Measurements from ENCODE around the gene HSFX3.
"Not testable (repeated sequence)": the region's sequence is repeated elsewhere in the genome, so short reads cannot be mapped to it uniquely, and the experiment has no call there.

Gene HSFX3

DNA sequence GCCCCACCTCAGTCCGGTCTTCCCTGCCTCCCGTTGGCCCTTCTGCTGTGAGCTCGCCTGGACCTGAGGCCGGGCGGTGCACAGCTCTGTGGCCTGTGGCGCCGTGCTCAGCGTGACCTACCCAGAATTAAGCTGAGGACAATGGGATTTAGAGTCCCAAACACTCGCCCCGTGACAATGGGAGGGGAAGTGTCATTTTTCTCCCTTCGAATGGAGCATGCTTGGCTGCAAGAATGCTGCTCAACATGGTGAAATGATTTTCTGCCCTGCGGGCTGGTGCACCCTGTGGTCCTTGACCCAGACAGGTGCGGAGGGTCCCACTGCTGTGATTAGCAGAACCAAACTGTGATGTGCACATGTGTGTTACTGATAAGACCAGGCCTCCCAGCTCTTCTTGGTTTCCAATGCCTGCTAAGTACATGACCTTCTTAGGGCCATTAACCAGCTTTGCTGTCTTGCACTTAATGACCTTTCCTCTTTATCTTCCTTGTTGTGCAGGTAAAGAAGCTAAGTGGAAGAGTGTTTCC is 8.1 kb downstream of the HSFX3 start:
- DNase-seq: no peak

DNA sequence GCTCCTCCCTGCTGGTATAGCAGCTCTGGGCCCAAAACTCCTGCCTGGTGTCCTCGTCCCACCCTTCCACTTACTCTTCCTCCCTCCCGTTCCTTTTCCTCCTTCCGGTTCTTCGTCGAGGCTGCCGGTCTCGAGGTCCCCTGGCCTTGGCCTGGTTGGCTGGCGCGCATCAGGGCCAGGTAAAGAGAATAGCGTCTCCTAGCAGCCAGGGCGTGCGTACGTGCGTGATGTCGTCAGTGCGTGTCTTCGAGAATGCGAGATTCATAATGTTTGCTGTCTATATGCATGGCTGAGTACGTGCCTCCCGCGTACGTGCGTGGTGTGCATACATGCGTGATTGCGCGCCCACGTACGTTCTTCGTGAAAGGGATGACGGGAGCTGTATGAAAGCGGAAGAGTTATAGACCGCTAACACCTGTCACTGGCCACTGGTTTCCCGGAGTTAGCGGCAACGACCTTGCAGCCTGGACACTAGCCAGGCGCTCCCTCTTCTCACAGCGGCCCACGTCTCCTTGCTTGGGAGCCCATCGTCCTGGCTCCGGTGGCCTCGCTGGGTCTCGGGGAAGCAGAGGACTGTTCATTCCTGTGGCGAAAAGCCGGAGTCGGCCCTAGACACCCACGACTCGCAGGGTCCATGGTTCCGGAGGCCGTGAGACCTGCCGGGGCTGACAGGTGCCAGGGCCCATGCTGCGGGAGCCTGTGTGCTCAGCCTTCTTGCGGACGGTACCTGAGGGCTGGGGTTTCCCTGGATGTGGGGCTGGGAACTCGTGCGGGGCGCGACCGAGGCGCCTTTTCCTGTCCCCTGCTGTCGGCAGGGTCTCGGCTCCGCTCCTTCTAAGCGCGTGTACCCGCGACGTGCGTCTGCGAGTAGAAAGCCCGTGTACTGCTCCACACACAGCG is 8.9 kb downstream of the HSFX3 start, which contains the start of gene EOLA1:
TSS of gene EOLA1 (plus strand) at position 392 of the 900 bp plus-strand sequence. CDS start 4,619 bp downstream, outside the sequence.
- peak; percentile 88 for DNase-seq

- peak; percentile 83 for DNase-seq
These were observed 9.5 kb downstream of the HSFX3 start for GRCh38 chrX:149540131-149540620.

DNA sequence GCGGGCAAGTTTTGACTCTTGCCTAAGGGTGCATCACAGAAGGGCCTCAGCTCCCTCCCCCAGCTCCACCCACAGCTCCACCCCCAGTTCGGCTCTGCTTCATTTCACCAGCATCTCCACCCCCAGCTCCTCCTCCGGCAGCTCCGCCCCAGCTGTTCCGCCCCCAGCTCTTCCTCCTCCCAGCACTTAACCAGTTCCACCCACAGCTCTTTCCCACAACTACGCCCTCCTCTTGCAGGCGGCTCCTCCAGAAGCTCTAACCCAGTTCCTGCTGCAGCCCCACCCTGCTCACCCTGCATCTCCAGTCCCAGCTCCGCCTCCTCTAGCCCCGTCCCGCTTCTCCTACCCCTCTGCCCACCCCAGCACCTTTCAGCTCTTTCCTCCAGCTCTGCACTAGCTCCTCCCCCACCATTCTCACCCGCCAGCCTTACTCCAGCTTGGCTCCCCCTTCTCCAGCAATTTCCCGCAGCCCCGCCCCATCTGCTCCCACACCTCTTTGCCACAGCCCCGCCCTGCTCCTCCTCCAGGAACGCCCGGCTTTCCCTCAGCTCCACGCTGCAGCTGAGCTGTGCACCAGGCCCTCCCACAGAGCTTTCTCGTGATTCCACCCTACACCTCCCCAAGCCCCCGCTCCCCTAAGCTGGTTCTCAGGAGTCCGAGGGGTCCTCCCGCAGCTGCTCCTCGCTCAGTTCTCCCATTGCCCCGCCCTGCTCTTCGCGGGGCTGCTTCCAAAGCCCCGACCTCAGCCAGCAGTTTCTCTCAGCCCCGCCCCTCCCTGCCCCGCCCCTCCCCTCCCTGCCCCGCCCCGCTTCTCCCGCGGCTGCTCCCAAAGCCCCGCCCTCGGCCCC is 10.2 kb downstream of the HSFX3 start:
- peak; percentile 85 for DNase-seq

DNA sequence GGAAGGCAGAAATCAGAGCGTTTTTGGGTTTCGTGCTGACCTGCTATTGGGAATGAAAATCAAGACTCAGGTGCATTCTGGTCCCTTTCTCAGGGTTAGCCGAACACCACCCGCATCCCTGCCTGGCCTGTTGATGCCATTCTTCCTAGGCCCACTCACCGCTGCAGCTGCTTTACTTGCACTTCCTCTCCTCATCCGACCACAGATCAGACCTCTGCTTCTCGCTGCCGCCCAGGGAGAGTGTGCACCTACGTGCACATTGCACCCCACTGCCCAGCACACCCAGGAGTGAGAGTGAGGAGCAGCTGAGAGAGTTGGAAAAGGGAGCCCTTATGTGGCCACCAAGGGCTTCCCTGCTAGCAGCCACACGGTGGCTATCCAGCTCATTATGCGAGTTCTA is 12.2 kb downstream of the HSFX3 start:
- not testable (repeated sequence) for DNase-seq

DNA sequence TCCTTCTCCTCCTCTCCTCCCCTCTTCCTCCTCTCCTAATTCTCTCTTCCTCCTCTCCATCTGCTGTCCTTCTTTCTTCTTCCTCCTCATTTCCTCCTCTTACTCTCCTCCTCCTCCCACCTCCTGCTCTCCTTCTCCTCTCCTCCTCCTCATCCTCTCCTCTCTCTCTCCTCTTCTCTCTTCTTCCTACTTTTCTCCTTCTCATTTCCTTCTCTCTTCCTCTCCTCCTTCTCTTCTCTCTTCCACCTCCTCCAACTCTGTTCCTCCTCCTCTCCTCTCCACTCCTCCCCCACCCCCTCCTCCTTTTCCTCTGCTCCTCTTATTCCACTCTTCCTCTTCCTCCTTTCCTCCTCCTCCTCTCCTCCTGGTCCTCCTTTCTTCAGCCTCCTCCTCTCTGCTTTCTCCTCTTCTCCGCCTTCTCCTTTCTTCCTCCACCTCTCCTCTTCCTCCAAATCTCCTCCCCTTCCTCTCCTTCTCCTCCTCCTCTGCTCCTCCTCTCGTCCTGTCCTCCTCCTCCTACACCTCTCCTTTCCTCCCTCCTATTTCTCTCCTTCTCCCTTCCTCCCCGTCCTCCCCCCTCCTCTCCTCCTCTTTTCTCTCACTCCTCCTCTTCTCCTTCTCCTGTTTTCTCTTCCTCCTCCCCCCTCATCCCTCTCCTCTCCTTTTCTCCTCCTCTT is 14.7 kb downstream of the HSFX3 start:
- not testable (repeated sequence) for DNase-seq

GRCh38 chrX:149533999-149534398 is 15.7 kb downstream of the HSFX3 start:
- DNase-seq: not testable (repeated sequence)

DNA sequence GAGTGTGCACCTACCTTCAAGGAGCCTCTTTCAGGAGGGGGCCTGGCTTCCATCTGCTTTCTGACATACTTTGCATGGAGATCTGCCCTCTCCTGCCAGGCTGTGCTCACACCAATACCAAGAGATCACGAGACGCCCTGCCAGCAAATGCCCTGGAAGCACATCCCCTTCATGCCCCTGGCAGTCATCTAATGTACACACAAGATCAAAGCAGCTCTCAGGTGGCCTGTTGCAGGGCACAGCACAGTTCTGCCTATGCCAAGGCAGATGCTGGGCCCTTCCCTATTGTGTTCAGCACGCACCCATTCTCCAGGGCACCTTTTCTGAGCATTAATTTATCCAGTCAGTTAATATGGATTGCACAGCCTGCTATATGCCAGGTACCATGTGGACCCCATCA is 16.9 kb downstream of the HSFX3 start:
- DNase-seq: not testable (repeated sequence)

GRCh38 chrX:149531599-149531998 is 18.1 kb downstream of the HSFX3 start:
- DNase-seq: no peak

DNA sequence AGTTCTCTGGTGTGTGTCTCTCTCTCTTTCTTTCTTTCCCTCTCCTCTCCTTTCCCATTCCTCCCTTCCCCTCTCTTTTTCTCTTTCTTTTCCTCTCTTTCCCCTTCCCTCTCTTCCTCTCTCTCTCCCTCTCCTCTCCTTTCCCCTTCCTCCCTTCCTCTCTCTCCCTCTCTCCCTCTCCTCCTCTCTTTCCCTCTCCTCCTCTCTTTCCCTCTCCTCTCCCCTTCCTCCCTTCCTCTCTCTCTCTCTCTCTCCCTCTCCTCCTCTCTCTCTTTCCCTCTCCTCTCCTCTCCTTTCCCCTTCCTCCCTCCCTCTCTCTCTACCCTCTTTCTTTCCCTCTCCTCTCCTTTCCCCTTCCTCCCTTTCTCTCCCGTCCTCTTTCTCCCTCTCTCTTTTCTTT is 21.3 kb downstream of the HSFX3 start:
- DNase-seq: no peak

- DNase-seq: no peak
These were observed 22.0 kb downstream of the HSFX3 start for GRCh38 chrX:149527705-149528104.

- not testable (repeated sequence) for DNase-seq
These were observed 23.2 kb downstream of the HSFX3 start for GRCh38 chrX:149526318-149527033.

DNA sequence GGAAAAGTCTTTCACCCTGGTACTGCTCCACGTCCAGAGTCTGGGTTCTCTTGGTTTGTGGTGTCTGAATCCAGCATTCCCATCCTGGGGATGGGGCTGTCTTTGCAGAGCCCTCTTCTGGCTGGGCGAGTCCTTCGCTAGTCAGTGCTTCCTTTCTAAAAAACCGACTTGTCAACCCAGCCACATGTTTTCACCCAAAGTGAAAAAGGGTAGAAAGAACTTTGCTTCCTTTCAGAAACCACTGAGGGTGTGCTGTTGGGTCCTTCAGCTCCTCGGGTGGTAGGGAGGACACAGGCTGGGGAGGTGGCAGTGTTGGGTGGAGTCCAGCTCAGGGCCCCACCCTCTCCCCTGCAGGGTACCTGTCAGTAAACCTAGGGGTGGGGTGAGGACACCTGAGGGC is 23.8 kb downstream of the HSFX3 start:
- peak; percentile 54 for DNase-seq

DNA sequence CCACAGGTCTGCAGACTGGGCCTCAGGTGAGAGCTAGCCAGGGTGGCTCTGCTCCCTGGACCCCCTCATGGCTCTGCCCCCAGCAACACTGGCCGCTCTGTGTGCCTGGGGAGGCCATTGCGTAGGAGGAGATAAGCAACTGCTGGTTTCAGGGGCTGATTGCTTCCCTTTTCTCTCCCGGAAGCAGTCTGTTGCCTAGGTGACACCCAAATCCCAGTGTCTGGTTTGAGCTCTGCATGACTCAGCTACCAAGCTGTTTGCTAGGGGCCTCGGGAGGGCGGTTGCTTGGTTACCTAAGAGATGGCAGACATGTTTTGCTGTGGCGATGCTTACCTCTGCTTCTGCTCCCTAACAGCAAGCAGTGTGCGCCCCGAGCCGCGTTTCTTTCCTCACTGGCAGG is 24.3 kb downstream of the HSFX3 start:
- DNase-seq: peak; percentile 61

GRCh38 chrX:149522916-149523315 is 26.8 kb downstream of the HSFX3 start:
- DNase-seq: no peak

- no peak for DNase-seq
These were observed 28.3 kb downstream of the HSFX3 start for GRCh38 chrX:149521438-149521837.

GRCh38 chrX:149520636-149521277 is 29.0 kb downstream of the HSFX3 start:
- DNase-seq: not testable (repeated sequence)

DNA sequence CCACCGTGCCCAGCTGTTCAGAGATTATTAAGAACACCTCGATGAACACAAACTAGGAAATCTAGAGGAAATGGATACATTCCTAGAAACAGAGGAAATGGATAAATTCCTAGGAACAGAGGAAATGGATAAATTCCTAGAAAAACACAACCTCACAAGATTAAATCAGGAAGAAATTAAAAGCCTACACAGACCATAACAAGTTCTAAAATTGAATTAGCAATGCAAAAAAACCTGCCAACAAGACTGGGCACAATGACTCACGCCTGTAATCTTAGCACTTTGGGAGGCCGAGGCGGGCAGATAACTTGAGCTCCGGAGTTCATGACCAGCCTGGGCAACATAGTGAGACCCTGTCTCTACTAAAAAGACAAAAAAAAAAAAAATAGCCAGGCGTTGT is 31.5 kb downstream of the HSFX3 start:
- no peak for DNase-seq

DNA sequence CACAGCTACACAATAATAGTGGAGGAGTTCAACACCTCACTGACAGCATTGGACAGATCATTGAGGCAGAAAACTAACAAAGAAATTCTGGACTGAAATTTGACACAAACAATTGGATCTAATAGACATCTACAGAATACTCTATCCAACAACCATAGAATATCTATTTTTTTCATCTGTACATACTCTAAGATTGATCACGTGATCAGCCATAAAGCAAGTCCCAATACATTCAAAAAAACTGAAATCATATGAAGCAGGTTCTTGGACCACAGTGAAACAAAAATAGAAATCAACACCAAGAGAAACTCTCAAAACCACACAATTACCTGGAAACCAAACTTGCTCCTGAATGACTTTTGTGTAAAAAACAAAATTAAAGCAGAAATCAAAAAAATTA is 32.4 kb downstream of the HSFX3 start:
- no peak for DNase-seq

- no peak for DNase-seq
These were observed 33.1 kb downstream of the HSFX3 start for GRCh38 chrX:149516604-149517003.

GRCh38 chrX:149515954-149516602 is 33.6 kb downstream of the HSFX3 start:
- DNase-seq: no peak
